ENCODE results near the gene SEPTIN11. TPM values are rescaled to one million over a fixed set of nuclear protein-coding genes. Genes with fewer than 3 reads are reported as not detected.

Gene SEPTIN11
- total and polyA plus RNA-seq, 2 of the 8 experiments (the other 6 are each of a cell fraction or from before 2014, with no cell fraction given): 32.2 to 110 TPM

- no peak overlapping the region for H2BK20ac ChIP-seq (ENCODE audit: low read length)
- 91% methylated on average over 10 of the region's 10 CpGs; no CpG with 5 or more reads in 1 of the 2 experiments for WGBS, 2 experiments (ENCODE audit: extremely low coverage in 1 of 2, insufficient coverage in 1 of 2, insufficient read length in 1 of 2, insufficient replicate concordance in 2 of 2, low coverage in 1 of 2, low lambda C conversion rate in 2 of 2, missing lambda C conversion rate in 1 of 2)
- H2BK120ac ChIP-seq (replicated peaks; ENCODE audit: low read depth, low read length): no peak overlapping the region
- POLR2A ChIA-PET (ENCODE audit: partially characterized antibody): no interaction called here
- H3K27me3 ChIP-seq (replicated peaks in 1 of 4; ENCODE audit: control insufficient read depth in 3 of 4, extremely low read depth in 1 of 4, insufficient read depth in 3 of 4, low read length in 3 of 4): no peaks in the 10 kb centered on the region
- H3K4me3 ChIP-seq (ENCODE audit: extremely low read depth in 1 of 4, insufficient read depth in 2 of 4, low read depth in 3 of 4, low read length in 4 of 4): no peak overlapping the region
- H2BK15ac ChIP-seq (ENCODE audit: low read length): no peak overlapping the region
- H4K91ac ChIP-seq (replicated peaks; ENCODE audit: insufficient read length, low read length): no peak overlapping the region
- no peak overlapping the region for H2BK5ac ChIP-seq (ENCODE audit: low read depth, low read length)
- H3K23me2 ChIP-seq (ENCODE audit: low read depth, low read length): no peaks in the 10 kb centered on the region
- FAIRE-seq: no peak
- H2AK5ac ChIP-seq (ENCODE audit: low read depth, low read length): no peak overlapping the region
- no peak overlapping the region for H3K56ac ChIP-seq (replicated peaks; ENCODE audit: insufficient read length, low read depth, low read length)
- no peak overlapping the region for H3K14ac ChIP-seq (ENCODE audit: insufficient read length)
- H3K9ac ChIP-seq (replicated peaks in 1 of 4; ENCODE audit: extremely low read depth in 1 of 4, low read depth in 3 of 4, low read length in 3 of 4): no peak overlapping the region
- no peak overlapping the region for H3K4me2 ChIP-seq (ENCODE audit: insufficient read depth in 1 of 2, low read depth in 2 of 2, low read length in 2 of 2)
- H3K9me3 ChIP-seq (ENCODE audit: insufficient read depth in 2 of 2, low read depth in 1 of 2, low read length in 1 of 2): no peaks in the 10 kb centered on the region
- H3K4me1 ChIP-seq (replicated peaks in 1 of 4; ENCODE audit: control insufficient read depth in 3 of 4, insufficient read depth in 4 of 4, low read length in 3 of 4): peaks cover 0 to 16% (median 7%) of the 10 kb centered on the region in 4 experiments; a peak in 3 of 7 replicates
- H3K18ac ChIP-seq (ENCODE audit: extremely low read depth, low read length): no peak overlapping the region
- no peak overlapping the region for H3K27ac ChIP-seq (ENCODE audit: low read depth, low read length)
- H3K79me1 ChIP-seq (ENCODE audit: low read depth, low read length): peaks cover 3% of the 10 kb centered on the region; the same call in 1 of the 2 replicates
- H3K79me2 ChIP-seq (ENCODE audit: control insufficient read depth in 1 of 2, insufficient read depth in 2 of 2, low read length in 2 of 2): peaks cover 0 to 33% of the 10 kb centered on the region in 2 experiments; a peak in 2 of 4 replicates
- no peak overlapping the region for H4K5ac ChIP-seq (ENCODE audit: insufficient read length, low read depth, low read length)
- H3K36me3 ChIP-seq (ENCODE audit: control insufficient read depth in 2 of 4, insufficient read depth in 4 of 4, low read length in 3 of 4): peaks cover 0 to 11% (median 2%) of the 10 kb centered on the region in 4 experiments; a peak in 3 of 8 replicates
- no peak overlapping the region for H2AFZ ChIP-seq (ENCODE audit: low read length)
- TF ChIP-seq POU5F1 (IDR thresholded peaks at IDR 0.05; ENCODE audit: low read depth, low read length) (no peak), EGR1 (IDR thresholded peaks at IDR 0.05; ENCODE audit: borderline replicate concordance, low read depth, low read length) (no peak), BRCA1 (IDR thresholded peaks at IDR 0.05; ENCODE audit: low read depth, low read length) (no peak)
- H4K8ac ChIP-seq (ENCODE audit: extremely low read depth, insufficient read depth, low read length): no peak overlapping the region
- CTCF ChIA-PET (ENCODE audit: partially characterized antibody): interaction anchor here (0.5 to 1.5 kb wide), 4 partner anchors 7 to 213 kb away, joined by 3 to 4 read pairs (median 3); no protein-coding TSS in a partner anchor
- no peak overlapping the region for H3K23ac ChIP-seq (ENCODE audit: insufficient read length)
- H2BK12ac ChIP-seq (ENCODE audit: low read depth, low read length): no peak overlapping the region
- no peak for DNase-seq (ENCODE audit: low read depth in 1 of 2, low spot score in 2 of 2)
- H3K4ac ChIP-seq (replicated peaks; ENCODE audit: insufficient read length, low read depth, low read length): no peak overlapping the region
- no peaks in the 10 kb centered on the region for H4K20me1 ChIP-seq (replicated peaks in 1 of 2; ENCODE audit: control insufficient read depth in 1 of 2, insufficient read depth in 2 of 2, low read length in 2 of 2)
Observed at GRCh38 chr4:76993787-76994641, 44.5 kb downstream of the SEPTIN11 start.
